Caki2 (cell line): ENCODE measurements around the gene EPHA10. TPM values are rescaled to one million over a fixed set of nuclear protein-coding genes. Genes with fewer than 3 reads are reported as not detected.

Experiments used
- DNase-seq: peaks from one replicate; pipeline ENCODE4 v3.0.0-alpha.2; 2015; ENCODE audit warnings: low read depth
- in situ Hi-C: cut with HindIII; loops from 2 replicates; pipeline ENCODE4 v1.10.0; 2016; ENCODE audit warnings: low sequenced_read_pairs, low pct_unique_long_range_greater_than_20kb, mixed read lengths
- total RNA-seq: library from RNA; depleted of rRNA; stranded (reverse); fragments of >200 nt; shearing (Covaris generic); gene quantifications from 2 replicates; pipeline ENCODE4 v1.2.3, GENCODE V29; 2014; ENCODE audit warnings: low replicate concordance

Gene EPHA10
- total RNA-seq, 1 experiment from 2014 or later, result not detected

DNA sequence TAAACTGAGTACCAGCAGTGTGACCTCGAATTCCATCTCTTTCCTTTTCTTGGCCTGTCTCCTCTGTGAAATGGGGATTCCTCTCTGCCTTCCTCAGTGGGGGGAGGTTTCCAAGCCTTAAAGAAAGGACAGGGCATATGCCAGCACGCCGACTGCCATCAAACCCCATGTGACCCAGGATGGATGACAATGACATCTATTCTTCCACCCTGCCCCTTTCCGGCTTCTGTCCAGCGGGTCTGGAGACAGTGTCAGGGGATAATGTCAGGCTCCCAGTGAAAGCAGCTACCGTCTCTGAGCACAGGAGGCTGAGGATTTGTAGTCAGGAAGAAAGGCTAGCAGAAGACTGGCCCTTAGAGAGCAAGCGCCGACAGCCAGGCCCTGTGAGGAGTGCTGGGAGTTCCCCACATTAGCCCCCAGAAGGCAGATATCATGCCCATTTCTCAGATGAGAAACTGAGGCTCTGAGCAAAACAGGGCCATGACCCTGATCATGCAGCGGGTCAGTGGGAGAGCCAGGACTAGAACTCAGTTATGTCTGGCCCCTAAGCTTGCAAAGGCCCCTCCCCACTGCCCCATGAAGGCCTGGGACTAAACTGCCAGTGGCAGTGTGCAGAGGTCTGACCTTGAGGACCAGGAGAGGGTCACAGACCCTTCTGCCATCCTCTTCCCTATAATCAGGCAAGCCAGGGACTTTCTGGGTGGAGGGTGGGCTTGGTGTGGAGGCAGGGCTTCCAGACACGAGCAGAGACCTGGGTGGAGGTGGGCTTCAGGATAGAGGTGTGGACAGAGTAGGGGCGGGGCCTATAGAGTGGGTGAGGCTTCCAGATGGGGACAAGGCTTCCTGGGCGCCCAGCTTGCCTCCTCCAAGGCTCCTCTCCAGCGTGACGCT lies 42.5 kb downstream of the EPHA10 start:
- DNase-seq, result no peak
- in situ Hi-C loops, result no loop called here

GRCh38 chr1:37721565-37721964 lies 43.4 kb downstream of the EPHA10 start:
- in situ Hi-C loops, result no loop called here

GRCh38 chr1:37720231-37721130 lies 44.4 kb downstream of the EPHA10 start:
- in situ Hi-C loops, result no loop called here
- no peak for DNase-seq

More at GRCh38 chr1:37721565-37721964, 43.4 kb downstream of the EPHA10 start:
- DNase-seq, result no peak

- DNase-seq, result no peak
- in situ Hi-C loops, result no loop called here
These were observed 45.2 kb downstream of the EPHA10 start for GRCh38 chr1:37719572-37720195.

DNA sequence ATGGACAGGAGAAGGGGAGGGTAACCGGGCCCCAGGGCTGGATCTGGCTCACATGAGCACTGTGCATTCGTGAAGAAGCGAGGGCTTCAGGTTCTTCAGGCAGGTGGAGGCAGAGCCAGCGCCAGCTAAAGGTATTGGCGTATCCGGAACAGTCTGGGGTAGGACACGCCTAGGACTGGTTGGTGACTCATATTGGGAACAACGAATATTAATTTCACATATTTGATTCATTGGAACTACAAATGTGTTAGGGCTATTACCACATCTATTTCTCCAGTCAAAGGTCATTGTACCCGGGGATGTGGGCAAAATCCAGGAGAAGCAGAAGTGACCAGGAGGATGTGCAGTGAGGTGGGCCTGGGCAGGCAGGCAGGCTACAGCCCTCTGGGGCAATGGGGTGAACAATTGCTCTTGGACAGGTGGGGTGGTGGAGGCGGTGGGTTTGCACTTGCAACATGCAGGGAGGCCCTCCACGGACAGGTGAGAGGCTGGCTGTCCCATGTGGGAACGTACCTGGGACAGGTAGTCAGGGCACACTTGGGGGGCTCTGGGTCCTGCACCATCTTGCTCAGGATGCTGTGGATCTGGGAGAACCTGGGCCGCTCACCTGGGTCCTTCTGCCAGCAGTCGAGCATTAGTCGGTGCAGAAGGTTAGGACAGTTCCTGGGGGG lies 45.9 kb downstream of the EPHA10 start:
- DNase-seq, result no peak
- in situ Hi-C loops, result no loop called here

- in situ Hi-C loops, result no loop called here
- no peak for DNase-seq
These were observed 46.6 kb downstream of the EPHA10 start for GRCh38 chr1:37718181-37718900.

GRCh38 chr1:37717631-37718030 lies 47.3 kb downstream of the EPHA10 start:
- in situ Hi-C loops, result no loop called here
- no peak for DNase-seq

DNA sequence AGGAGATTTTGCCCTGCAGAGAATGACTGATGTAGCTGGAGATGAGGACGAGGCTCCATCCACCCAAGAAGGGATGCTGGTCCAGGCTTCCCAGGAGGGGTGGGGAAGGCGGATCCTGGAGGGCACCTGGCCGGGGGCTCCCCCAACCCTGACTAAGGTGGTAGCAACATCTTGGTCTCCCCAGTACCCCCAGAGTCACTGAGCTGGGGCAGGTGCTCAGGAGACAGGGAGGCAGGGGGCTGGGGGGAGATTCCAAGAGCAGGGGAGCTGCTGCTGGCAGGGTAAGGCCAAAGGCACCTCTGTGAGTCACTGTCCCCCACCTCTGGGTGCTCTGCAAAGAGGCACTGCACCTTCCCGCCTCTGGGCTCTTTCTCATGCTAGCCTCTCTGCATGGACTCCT lies 48.6 kb downstream of the EPHA10 start:
- in situ Hi-C loops, result no loop called here
- no peak for DNase-seq

GRCh38 chr1:37714689-37715088 lies 50.2 kb downstream of the EPHA10 start:
- no peak for DNase-seq
- in situ Hi-C loops, result no loop called here

DNA sequence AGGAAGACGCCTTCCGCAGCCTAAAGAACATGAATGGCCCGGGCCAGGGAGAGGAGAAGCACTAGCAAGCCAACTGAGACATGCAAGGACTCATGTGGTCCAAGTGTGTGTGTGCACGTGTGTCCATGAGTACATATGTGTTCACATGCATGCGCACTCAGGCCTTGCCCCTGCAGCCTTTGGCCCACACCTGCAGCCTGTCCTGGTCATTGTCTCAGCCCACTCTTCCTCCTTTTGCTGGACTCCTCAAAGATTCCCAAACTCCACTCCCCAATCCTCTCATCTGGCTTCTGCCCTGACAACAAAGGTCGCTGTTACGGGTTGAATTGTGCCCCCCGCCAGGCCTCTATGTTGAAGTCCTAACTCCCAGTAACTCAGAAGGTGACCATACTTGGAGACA lies 50.7 kb downstream of the EPHA10 start:
- DNase-seq, result no peak
- in situ Hi-C loops, result no loop called here

GRCh38 chr1:37708471-37708870 lies 56.4 kb downstream of the EPHA10 start:
- DNase-seq, result no peak
- in situ Hi-C loops, result no loop called here

DNA sequence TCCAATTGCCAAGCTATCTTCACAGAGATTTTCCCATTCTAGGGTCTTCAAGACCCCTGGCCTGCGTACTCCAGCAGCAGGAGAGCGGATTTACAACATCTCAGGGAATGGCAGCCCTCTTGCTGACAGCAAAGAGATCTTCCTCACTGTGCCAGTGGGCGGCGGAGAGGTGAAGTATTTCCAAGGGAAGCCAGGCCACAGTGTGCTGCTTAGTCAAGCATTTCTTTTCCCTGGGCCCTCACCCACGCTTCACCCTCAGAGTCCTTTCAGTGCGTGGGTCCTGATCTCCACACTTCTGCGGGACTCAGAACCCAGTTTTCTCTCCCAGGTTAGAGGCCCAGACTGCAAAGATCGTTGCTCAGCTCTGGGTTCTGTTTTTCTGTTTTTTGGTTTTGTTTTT lies 59.5 kb downstream of the EPHA10 start:
- no peak for DNase-seq
- in situ Hi-C loops, result no loop called here

DNA sequence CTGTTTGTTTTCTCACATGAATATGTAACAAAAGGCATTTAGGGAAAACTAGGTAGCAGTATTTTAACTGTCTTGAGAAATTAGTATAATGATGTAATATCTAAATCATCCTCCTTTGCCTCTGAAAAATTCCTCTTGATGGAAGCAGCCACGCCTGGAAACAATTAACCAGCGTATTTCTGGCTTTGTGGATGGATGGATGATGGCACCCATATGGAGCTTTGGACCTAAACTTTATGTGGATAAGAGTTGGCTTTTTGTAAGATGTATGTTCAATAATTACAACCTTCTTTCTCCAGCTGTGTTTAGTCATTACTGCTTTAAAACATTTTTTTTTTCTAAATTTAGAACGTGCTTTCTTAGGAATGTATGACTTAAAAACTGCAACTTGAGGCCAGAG lies 60.0 kb downstream of the EPHA10 start:
- in situ Hi-C loops, result no loop called here
- no peak for DNase-seq

DNA sequence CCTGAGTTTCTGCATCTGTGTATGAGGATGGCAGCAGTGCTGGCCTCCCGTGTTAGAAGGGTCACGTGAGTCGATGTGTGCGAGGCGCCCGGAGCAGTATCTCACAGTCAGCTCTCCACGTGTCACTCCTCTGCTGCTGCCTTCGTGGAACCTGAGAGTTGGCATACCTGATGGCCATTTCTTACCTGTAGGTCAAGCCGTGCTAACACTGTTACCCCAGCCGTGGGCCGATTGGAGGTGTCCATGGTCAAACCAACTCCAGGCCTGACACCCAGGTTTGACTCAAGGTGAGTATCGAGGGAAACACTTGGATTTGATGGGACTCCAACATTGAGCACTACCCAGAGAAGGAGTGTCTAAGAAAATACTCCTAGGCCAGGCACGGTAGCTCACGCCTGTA lies 61.9 kb downstream of the EPHA10 start:
- in situ Hi-C loops, result no loop called here
- DNase-seq, result no peak

DNA sequence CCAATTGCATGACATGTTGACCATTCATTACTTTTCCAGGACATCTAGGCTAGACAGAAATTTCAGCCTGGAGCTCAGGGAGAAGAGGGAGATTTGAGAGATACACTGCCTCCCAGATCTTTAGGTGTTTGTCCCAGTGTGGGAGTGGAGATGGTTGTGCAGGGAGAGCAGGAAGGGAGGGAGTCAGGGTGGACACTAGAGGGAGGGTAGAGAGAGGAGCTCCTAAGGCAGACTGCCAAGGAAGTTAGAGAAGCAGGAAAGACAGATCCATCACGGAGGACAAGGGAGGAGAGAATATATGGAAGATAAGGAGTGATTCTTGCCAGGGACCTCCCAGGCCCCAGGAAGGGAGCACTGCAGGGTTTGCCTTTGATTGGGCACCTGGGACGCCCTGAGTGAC lies 63.9 kb downstream of the EPHA10 start:
- in situ Hi-C loops, result no loop called here
- no peak for DNase-seq

- in situ Hi-C loops, result no loop called here
- no peak for DNase-seq
These were observed 65.8 kb downstream of the EPHA10 start for GRCh38 chr1:37699147-37699546.

DNA sequence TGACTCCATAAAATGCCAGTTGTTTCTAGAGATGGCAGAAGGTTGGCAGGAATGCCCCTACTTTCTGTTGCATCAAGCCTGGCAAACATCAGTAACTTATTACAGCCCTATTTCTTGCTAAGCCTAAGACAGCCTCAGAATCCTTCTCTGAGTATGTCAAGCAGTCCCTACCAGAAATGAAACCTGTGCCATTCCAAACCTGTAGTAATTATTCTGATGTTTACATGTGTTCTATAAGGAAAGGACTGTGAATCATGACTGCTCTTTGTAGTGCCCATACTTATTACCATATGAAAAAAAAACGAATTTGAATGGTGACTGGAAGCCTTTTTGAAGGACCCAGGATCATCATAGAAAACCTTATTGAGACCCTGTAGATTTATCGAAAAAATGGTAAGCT lies 67.2 kb downstream of the EPHA10 start:
- DNase-seq, result no peak
- in situ Hi-C loops, result no loop called here

DNA sequence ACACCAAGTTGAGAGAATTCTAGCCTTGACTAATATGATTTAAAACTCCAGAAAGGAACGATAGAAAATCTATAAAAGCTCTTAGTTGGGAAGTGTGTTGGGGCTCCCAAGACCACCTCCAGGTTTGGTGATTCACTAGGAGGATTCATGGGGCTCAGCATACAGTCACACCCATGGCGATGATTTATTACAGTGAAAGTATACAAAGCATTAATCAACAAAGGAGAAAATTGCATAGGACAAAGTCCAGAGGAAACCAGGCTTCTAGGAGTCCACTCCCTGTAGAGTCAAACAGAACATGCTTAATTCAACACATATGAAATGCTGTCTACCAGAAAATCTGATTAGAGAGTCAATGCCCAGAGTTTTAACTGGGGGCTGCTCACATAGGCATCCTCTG lies 67.8 kb downstream of the EPHA10 start:
- DNase-seq, result no peak
- in situ Hi-C loops, result no loop called here
